Stomach (tissue), 9 donors: ENCODE results near the gene PCMT1. TPM values are rescaled to one million over a fixed set of nuclear protein-coding genes. Genes with fewer than 3 reads are reported as not detected.
A peak's percentile ranks its signal among the peaks of the same experiment; 100 is the strongest.

Source experiments
- DNase-seq, 2 donors: peaks; one replicate each; pipeline versions ENCODE4 v3.0.0 to v3.0.0-alpha.2; 2013 to 2019
- H3K27ac ChIP-seq, 5 donors: fragments of 200-600 bp in 4 of 5; sonication (generic) in 4 of 5; one replicate each; pipeline ENCODE4 v1.5.1; 2013 to 2019; ENCODE audit warnings: mild to moderate bottlenecking in 1 of 5, moderate library complexity in 1 of 5
- H3K27me3 ChIP-seq, 3 donors: fragments of 200-600 bp; sonication (generic); one replicate each; pipeline ENCODE4 v1.5.1; 2017 to 2019; ENCODE audit warnings: mixed run types in 1 of 3
- H3K36me3 ChIP-seq, 4 donors: fragments of 200-600 bp; sonication (generic); 1 replicate in 3 of 4; 2 replicates in 1 of 4; pipeline ENCODE4 v1.5.1; 2016 to 2019
- H3K4me1 ChIP-seq, 4 donors: fragments of 200-600 bp; sonication (generic); one replicate each; pipeline ENCODE4 v1.5.1; 2016 to 2019
- H3K4me3 ChIP-seq, 4 donors: fragments of 200-600 bp; sonication (generic) in 3 of 4; one replicate each; pipeline ENCODE4 v1.5.1; 2016 to 2019; ENCODE audit warnings: mild to moderate bottlenecking in 1 of 4
- H3K9me3 ChIP-seq, 4 donors: fragments of 200-600 bp; sonication (generic); one replicate each; pipeline ENCODE4 v1.5.1; 2016 to 2019
- CTCF ChIP-seq, 7 experiments: fragments of 450-650 bp in 4 of 7; fragments of 200-600 bp in 3 of 7; sonication (generic) in 3 of 7; IDR thresholded peaks; one replicate each; pipeline ENCODE4 v1.5.1; 2016 to 2019; ENCODE audit warnings: antibody characterized with exemption in 7 of 7, control low read depth in 2 of 7, mild to moderate bottlenecking in 1 of 7
- EP300 ChIP-seq: sonication (generic); formaldehyde crosslinking; IDR thresholded peaks from one replicate; pipeline ENCODE4 v1.6.1; 2017; ENCODE audit warnings: antibody characterized with exemption
- POLR2A ChIP-seq, 4 donors: fragments of 450-650 bp; IDR thresholded peaks; one replicate each; pipeline ENCODE4 v1.6.1; 2016; ENCODE audit warnings: antibody characterized with exemption in 4 of 4, control low read depth in 2 of 4, mild to moderate bottlenecking in 1 of 4, moderate library complexity in 1 of 4
- POLR2AphosphoS5 ChIP-seq, 3 donors: sonication (generic); formaldehyde crosslinking; IDR thresholded peaks; one replicate each; pipeline ENCODE4 v1.6.1; 2016; ENCODE audit warnings: antibody characterized with exemption in 3 of 3
- WGBS, 5 donors: extraction: QIAGEN DNeasy Blood & Tissue Kit in 3 of 5; methylation state at CpG; one replicate each; pipeline versions ENCODE4 v1.1.5 to v1.1.7; 2013 to 2018; 5-methylcytosine and 5-hydroxymethylcytosine counted together
- intact Hi-C: fragments of 100-400 bp; cut with DNase I; formaldehyde crosslinking; loops from one replicate; pipeline ENCODE4 v1.15.1; 2023; ENCODE audit warnings: low total_unique reads
- polyA plus RNA-seq, 3 donors: library from polyadenylated mRNA; stranded (reverse); fragments of 200-250 nt; gene quantifications; one replicate each; pipeline ENCODE4 v1.2.3, GENCODE V29; 2013
- total RNA-seq, 5 donors: library from RNA; depleted of rRNA; stranded (reverse); fragments of >200 nt; gene quantifications; one replicate each; pipeline versions ENCODE4 v1.1.0 to v1.2.3, GENCODE V29; 2014 to 2016
- donor health status: healthy with polysubstance abuse.
- donor health status: Bipolar disorder and iron deficiency.
- donor health status: healthy.

Gene PCMT1
- total and polyA plus RNA-seq, 8 donors, result 2.6 to 109 (median 43.3) TPM

- Histone ChIP-seq H3K9me3 (no peaks in the 10 kb centered on the region), H3K27me3 (no peaks in the 10 kb centered on the region), H3K27ac (no peak overlapping the region), H3K36me3 (peaks cover 0 to 6% (median 0%) of the 10 kb centered on the region in 4 donors), H3K4me3 (no peak overlapping the region), H3K4me1 (peaks cover 19 to 75% (median 45%) of the 10 kb centered on the region in 4 donors)
- WGBS, 5 donors, result 86 to 97% (median 90%) methylated on average over 1 of the region's 1 CpG
- TF ChIP-seq CTCF (IDR thresholded peaks at IDR 0.05) (no peak), POLR2AphosphoS5 (IDR thresholded peaks at IDR 0.05) (no peak), POLR2A (IDR thresholded peaks at IDR 0.05) (no peak)
- DNase-seq, result no peak
- intact Hi-C loops, result loop anchor here (10.0 kb wide), 1 partner anchor 170 kb away; the partner anchor contains the start of gene PPIL4
These were observed 35.1 kb upstream of the PCMT1 start for GRCh38 chr6:149714442-149714841.

- H3K4me1 ChIP-seq, result peaks cover 19 to 56% (median 34%) of the 10 kb centered on the region in 4 donors
- intact Hi-C loops, result loop anchor here (10.0 kb wide), 1 partner anchor 172 kb away; the partner anchor contains the start of gene PPIL4
- peak; percentile 7 to 11 for DNase-seq
- WGBS, 5 donors, result 7 to 19% (median 10%) methylated on average over 8 of the region's 8 CpGs
- peak overlapping the region; percentile 62 to 93 (median 78) for H3K4me3 ChIP-seq
- peak overlapping the region in 4 of 5 donors; percentile 98 to 99 (median 98) for H3K27ac ChIP-seq
- no peaks in the 10 kb centered on the region for H3K9me3 ChIP-seq
- TF ChIP-seq POLR2A (IDR thresholded peaks at IDR 0.05), result no peak
- TF ChIP-seq CTCF (IDR thresholded peaks at IDR 0.05), result no peak
- TF ChIP-seq EP300, result no peak
- no peak for TF ChIP-seq POLR2AphosphoS5 (IDR thresholded peaks at IDR 0.05)
- no peaks in the 10 kb centered on the region for H3K27me3 ChIP-seq
- H3K36me3 ChIP-seq, result peaks cover 0 to 6% (median 0%) of the 10 kb centered on the region in 4 donors
These were observed 33.2 kb upstream of the PCMT1 start for GRCh38 chr6:149716181-149716963.

- intact Hi-C loops, result loop anchor here (10.0 kb wide), 1 partner anchor 172 kb away; the partner anchor contains the start of gene PPIL4
- 0% methylated on average over 9 of the region's 9 CpGs for WGBS, 5 donors
- TF ChIP-seq POLR2AphosphoS5 (IDR thresholded peaks at IDR 0.05) (no peak), EP300 (no peak), POLR2A (IDR thresholded peaks at IDR 0.05) (no peak), CTCF (IDR thresholded peaks at IDR 0.05) (no peak)
These were observed 32.3 kb upstream of the PCMT1 start for GRCh38 chr6:149717255-149717587.

GRCh38 chr6:149717588-149718458 lies 31.7 kb upstream of the PCMT1 start, which contains the start of gene LATS1:
Gene LATS1 (minus strand): TSS chr6:149718101. CDS start chr6:149702126, 15,975 bp downstream.
- WGBS, 5 donors, result 0 to 1% (median 0%) methylated on average over 31 to 82 of the region's 82 CpGs
- no peaks in the 10 kb centered on the region for H3K9me3 ChIP-seq
- TF ChIP-seq POLR2A (IDR thresholded peaks at IDR 0.05) (peak in 2 of 4 donors; percentile 8 to 69), POLR2AphosphoS5 (IDR thresholded peaks at IDR 0.05) (peak; percentile 79 to 86 (median 86)), CTCF (IDR thresholded peaks at IDR 0.05) (no peak)
- DNase-seq, result peak; percentile 92 to 96
- no peaks in the 10 kb centered on the region for H3K27me3 ChIP-seq
- H3K36me3 ChIP-seq, result peaks cover 0 to 3% (median under 1%) of the 10 kb centered on the region in 4 donors
- H3K27ac ChIP-seq, result peak within 1 kb of the TSS; percentile 98 to 100 (median 98)
- intact Hi-C loops, result loop anchor here (10.0 kb wide), 1 partner anchor 173 kb away; the partner anchor contains the start of gene PPIL4
- peaks cover 19 to 53% (median 31%) of the 10 kb centered on the region in 4 donors for H3K4me1 ChIP-seq
- peak within 1 kb of the TSS; percentile 62 to 93 (median 78) for H3K4me3 ChIP-seq

More at GRCh38 chr6:149717255-149717587, 32.3 kb upstream of the PCMT1 start:
- peaks cover 0 to 6% (median 0%) of the 10 kb centered on the region in 4 donors for H3K36me3 ChIP-seq
- H3K9me3 ChIP-seq, result no peaks in the 10 kb centered on the region
- peak overlapping the region; percentile 62 to 93 (median 78) for H3K4me3 ChIP-seq
- DNase-seq, result no peak
- H3K27ac ChIP-seq, result peak overlapping the region; percentile 98 to 100 (median 98)
- peaks cover 19 to 53% (median 31%) of the 10 kb centered on the region in 4 donors for H3K4me1 ChIP-seq
- no peaks in the 10 kb centered on the region for H3K27me3 ChIP-seq
